GM23338 (cell line): ENCODE data around the gene FBXO22.

Experiments used
- CREB1 ChIP-seq: fragments of 250-450 bp; sonication (Bioruptor Pico); IDR thresholded peaks from 2 replicates; pipeline ENCODE4 v1.5.0; 2020; ENCODE audit warnings: low read depth, mild to moderate bottlenecking, moderate library complexity
- EZH2 ChIP-seq: fragments of 200-600 bp; sonication (generic); IDR thresholded peaks from one replicate; pipeline ENCODE4 v1.8.0; 2017; ENCODE audit warnings: antibody characterized with exemption, mild to moderate bottlenecking, low read depth; ENCODE audit not compliant: unreplicated experiment
- EZH2phosphoT487 ChIP-seq: fragments of 200-600 bp; sonication (generic); IDR thresholded peaks from one replicate; pipeline ENCODE4 v1.8.1; 2018; ENCODE audit warnings: antibody characterized with exemption; ENCODE audit not compliant: unreplicated experiment
- NANOG ChIP-seq: IDR thresholded peaks from 2 replicates; pipeline ENCODE4 v1.6.1; 2016; ENCODE audit warnings: antibody characterized with exemption, borderline replicate concordance
- POLR2AphosphoS5 ChIP-seq: IDR thresholded peaks from 2 replicates; pipeline ENCODE4 v1.6.1; 2016; ENCODE audit warnings: antibody characterized with exemption, low read depth
- STAT1 ChIP-seq: IDR thresholded peaks from one replicate; pipeline ENCODE4 v1.6.1; 2016; ENCODE audit warnings: antibody characterized with exemption; ENCODE audit not compliant: unreplicated experiment
- ZNF331 ChIP-seq: fragments of 250-450 bp; sonication (Bioruptor Pico); IDR thresholded peaks from 2 replicates; pipeline ENCODE4 v1.5.0; 2020; ENCODE audit warnings: low read depth, mild to moderate bottlenecking, moderate library complexity
- TF ChIP-seq, protein P1 (sequence below), 2 experiments: fragments of 200-600 bp in 1 of 2; sonication (generic) in 1 of 2; conservative IDR thresholded peaks; 2 replicates each; pipeline versions ENCODE4 v1.5.1 to v1.6.1; 2016 to 2017; ENCODE audit warnings: antibody characterized with exemption in 2 of 2, low read depth in 2 of 2, mild to moderate bottlenecking in 2 of 2, moderate library complexity in 1 of 2
- TF ChIP-seq, protein P2 (sequence below): IDR thresholded peaks from one replicate; pipeline ENCODE4 v1.6.1; 2018; ENCODE audit warnings: antibody characterized with exemption; ENCODE audit not compliant: unreplicated experiment
- TF ChIP-seq, protein P3 (sequence below): IDR thresholded peaks from 2 replicates; pipeline ENCODE4 v1.6.1; 2016; ENCODE audit warnings: antibody characterized with exemption

DNA sequence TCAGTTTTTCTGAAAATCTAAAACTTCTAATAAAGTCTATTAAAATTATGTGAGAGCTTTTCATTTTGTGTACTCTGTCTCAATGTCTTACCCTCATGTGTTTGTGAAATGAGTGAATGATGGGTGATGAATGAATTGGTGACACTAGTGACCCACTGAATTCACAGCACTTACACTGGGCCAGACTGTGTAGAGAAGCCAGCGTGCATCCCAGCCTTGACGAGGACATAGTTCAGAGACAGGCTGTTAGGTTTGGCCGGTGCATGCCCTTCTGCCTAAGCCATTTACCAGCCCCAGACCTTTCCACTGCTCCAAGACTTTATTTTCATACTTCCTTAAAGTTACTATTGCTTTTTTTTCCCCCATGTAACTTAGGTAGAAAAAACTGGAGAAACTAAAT, 38.8 kb downstream of the FBXO22 start:
- TF ChIP-seq, protein P1, sequence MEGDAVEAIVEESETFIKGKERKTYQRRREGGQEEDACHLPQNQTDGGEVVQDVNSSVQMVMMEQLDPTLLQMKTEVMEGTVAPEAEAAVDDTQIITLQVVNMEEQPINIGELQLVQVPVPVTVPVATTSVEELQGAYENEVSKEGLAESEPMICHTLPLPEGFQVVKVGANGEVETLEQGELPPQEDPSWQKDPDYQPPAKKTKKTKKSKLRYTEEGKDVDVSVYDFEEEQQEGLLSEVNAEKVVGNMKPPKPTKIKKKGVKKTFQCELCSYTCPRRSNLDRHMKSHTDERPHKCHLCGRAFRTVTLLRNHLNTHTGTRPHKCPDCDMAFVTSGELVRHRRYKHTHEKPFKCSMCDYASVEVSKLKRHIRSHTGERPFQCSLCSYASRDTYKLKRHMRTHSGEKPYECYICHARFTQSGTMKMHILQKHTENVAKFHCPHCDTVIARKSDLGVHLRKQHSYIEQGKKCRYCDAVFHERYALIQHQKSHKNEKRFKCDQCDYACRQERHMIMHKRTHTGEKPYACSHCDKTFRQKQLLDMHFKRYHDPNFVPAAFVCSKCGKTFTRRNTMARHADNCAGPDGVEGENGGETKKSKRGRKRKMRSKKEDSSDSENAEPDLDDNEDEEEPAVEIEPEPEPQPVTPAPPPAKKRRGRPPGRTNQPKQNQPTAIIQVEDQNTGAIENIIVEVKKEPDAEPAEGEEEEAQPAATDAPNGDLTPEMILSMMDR (conservative IDR thresholded peaks at IDR 0.05; ENCODE audit: low read depth in 2 of 2), result no peak
- TF ChIP-seq POLR2AphosphoS5 (peak; percentile 20; the same call in 1 of the 2 replicates), ZNF331 (CRISPR knock-in tag) (no peak), EZH2phosphoT487 (no peak), EZH2 (no peak), STAT1 (no peak), CREB1 (no peak), NANOG (no peak)
- TF ChIP-seq, protein P2, sequence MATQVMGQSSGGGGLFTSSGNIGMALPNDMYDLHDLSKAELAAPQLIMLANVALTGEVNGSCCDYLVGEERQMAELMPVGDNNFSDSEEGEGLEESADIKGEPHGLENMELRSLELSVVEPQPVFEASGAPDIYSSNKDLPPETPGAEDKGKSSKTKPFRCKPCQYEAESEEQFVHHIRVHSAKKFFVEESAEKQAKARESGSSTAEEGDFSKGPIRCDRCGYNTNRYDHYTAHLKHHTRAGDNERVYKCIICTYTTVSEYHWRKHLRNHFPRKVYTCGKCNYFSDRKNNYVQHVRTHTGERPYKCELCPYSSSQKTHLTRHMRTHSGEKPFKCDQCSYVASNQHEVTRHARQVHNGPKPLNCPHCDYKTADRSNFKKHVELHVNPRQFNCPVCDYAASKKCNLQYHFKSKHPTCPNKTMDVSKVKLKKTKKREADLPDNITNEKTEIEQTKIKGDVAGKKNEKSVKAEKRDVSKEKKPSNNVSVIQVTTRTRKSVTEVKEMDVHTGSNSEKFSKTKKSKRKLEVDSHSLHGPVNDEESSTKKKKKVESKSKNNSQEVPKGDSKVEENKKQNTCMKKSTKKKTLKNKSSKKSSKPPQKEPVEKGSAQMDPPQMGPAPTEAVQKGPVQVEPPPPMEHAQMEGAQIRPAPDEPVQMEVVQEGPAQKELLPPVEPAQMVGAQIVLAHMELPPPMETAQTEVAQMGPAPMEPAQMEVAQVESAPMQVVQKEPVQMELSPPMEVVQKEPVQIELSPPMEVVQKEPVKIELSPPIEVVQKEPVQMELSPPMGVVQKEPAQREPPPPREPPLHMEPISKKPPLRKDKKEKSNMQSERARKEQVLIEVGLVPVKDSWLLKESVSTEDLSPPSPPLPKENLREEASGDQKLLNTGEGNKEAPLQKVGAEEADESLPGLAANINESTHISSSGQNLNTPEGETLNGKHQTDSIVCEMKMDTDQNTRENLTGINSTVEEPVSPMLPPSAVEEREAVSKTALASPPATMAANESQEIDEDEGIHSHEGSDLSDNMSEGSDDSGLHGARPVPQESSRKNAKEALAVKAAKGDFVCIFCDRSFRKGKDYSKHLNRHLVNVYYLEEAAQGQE, result no peak
- TF ChIP-seq, protein P3, sequence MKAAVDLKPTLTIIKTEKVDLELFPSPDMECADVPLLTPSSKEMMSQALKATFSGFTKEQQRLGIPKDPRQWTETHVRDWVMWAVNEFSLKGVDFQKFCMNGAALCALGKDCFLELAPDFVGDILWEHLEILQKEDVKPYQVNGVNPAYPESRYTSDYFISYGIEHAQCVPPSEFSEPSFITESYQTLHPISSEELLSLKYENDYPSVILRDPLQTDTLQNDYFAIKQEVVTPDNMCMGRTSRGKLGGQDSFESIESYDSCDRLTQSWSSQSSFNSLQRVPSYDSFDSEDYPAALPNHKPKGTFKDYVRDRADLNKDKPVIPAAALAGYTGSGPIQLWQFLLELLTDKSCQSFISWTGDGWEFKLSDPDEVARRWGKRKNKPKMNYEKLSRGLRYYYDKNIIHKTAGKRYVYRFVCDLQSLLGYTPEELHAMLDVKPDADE, result no peak
